HEK293 (cell line): Measurements from ENCODE around the gene CLASP1.

Source experiments
- GLIS2 ChIP-seq: fragments of 450-650 bp; formaldehyde crosslinking; IDR thresholded peaks from 2 replicates; pipeline ENCODE4 v1.5.1; 2016; ENCODE audit warnings: missing biosample characterization, missing genetic modification characterization
- PBX3 ChIP-seq: sonication (generic); formaldehyde crosslinking; IDR thresholded peaks from 2 replicates; pipeline ENCODE4 v1.8.1; 2022; ENCODE audit warnings: mild to moderate bottlenecking, moderate library complexity, missing genetic modification reagents
- ZNF114 ChIP-seq: fragments of 450-650 bp; formaldehyde crosslinking; IDR thresholded peaks from 2 replicates; pipeline ENCODE4 v1.5.0; 2017; ENCODE audit warnings: missing biosample characterization, missing genetic modification characterization
- ZNF26 ChIP-seq: fragments of 450-650 bp; formaldehyde crosslinking; IDR thresholded peaks from 2 replicates; pipeline ENCODE4 v1.5.1; 2016; ENCODE audit warnings: missing biosample characterization, missing genetic modification characterization
- ZNF274 ChIP-seq, 2 experiments: fragments of 200-500 bp in 1 of 2; fragments of 450-650 bp in 1 of 2; sonication (Bioruptor generic) in 1 of 2; formaldehyde crosslinking in 1 of 2; IDR thresholded peaks; 2 replicates each; pipeline versions ENCODE4 v1.5.1 to v1.6.1; 2014 to 2016; ENCODE audit warnings: borderline replicate concordance in 1 of 2, inconsistent platforms in 1 of 2, low read length in 1 of 2, missing biosample characterization in 1 of 2, missing genetic modification characterization in 1 of 2
- ZNF558 ChIP-seq: fragments of 450-650 bp; formaldehyde crosslinking; IDR thresholded peaks from 2 replicates; pipeline ENCODE4 v1.5.1; 2016; ENCODE audit warnings: missing biosample characterization, missing genetic modification characterization
- ZNF76 ChIP-seq: fragments of 450-650 bp; formaldehyde crosslinking; IDR thresholded peaks from 2 replicates; pipeline ENCODE4; 2016; ENCODE audit warnings: low read depth, missing biosample characterization, missing genetic modification characterization, borderline replicate concordance
- ZNF768 ChIP-seq: fragments of 450-650 bp; formaldehyde crosslinking; IDR thresholded peaks from 2 replicates; pipeline ENCODE4 v1.5.1; 2018; ENCODE audit warnings: missing biosample characterization, mild to moderate bottlenecking, missing genetic modification characterization
- TF ChIP-seq, protein P1 (sequence below): fragments of 450-650 bp; formaldehyde crosslinking; IDR thresholded peaks from 2 replicates; pipeline ENCODE4 v1.5.1; 2016; ENCODE audit warnings: missing biosample characterization, missing genetic modification characterization
- TF ChIP-seq, protein P2 (sequence below): fragments of 450-650 bp; formaldehyde crosslinking; IDR thresholded peaks from 2 replicates; pipeline ENCODE4 v1.5.1; 2017; ENCODE audit warnings: missing biosample characterization, missing genetic modification characterization

DNA sequence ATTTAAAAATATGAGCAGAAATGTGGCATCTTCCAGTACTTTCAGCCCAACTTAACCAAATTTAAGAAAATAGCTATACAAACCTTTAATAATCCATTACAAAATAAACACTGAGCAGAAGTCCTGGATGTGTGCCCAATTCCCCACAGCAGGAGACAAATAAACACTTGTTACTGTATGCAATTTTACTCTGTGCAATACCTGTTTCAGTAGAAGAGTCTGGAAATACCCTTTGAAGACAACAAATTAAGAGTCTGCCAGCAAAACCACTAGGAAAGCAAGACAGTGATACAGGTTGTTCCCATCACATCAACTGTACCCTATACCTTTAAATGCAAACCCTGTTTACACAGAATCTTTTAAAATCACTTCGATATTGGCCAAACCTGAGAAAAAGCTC, 160.0 kb downstream of the CLASP1 start:
- TF ChIP-seq, protein P1, sequence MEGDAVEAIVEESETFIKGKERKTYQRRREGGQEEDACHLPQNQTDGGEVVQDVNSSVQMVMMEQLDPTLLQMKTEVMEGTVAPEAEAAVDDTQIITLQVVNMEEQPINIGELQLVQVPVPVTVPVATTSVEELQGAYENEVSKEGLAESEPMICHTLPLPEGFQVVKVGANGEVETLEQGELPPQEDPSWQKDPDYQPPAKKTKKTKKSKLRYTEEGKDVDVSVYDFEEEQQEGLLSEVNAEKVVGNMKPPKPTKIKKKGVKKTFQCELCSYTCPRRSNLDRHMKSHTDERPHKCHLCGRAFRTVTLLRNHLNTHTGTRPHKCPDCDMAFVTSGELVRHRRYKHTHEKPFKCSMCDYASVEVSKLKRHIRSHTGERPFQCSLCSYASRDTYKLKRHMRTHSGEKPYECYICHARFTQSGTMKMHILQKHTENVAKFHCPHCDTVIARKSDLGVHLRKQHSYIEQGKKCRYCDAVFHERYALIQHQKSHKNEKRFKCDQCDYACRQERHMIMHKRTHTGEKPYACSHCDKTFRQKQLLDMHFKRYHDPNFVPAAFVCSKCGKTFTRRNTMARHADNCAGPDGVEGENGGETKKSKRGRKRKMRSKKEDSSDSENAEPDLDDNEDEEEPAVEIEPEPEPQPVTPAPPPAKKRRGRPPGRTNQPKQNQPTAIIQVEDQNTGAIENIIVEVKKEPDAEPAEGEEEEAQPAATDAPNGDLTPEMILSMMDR, result no peak
- TF ChIP-seq PBX3 (CRISPR knock-in tag) (no peak), GLIS2 (tag by site-specific recombination) (no peak), ZNF768 (tag by site-specific recombination) (no peak), ZNF558 (tag by site-specific recombination) (no peak), ZNF76 (tag by site-specific recombination) (no peak), ZNF26 (tag by site-specific recombination) (no peak), ZNF114 (tag by site-specific recombination) (no peak), ZNF274 (IDR thresholded peaks at IDR 0.05; ENCODE audit: low read length) (no peak), ZNF274 (tag by site-specific recombination; IDR thresholded peaks at IDR 0.05; ENCODE audit: borderline replicate concordance) (no peak)
- TF ChIP-seq, protein P2, sequence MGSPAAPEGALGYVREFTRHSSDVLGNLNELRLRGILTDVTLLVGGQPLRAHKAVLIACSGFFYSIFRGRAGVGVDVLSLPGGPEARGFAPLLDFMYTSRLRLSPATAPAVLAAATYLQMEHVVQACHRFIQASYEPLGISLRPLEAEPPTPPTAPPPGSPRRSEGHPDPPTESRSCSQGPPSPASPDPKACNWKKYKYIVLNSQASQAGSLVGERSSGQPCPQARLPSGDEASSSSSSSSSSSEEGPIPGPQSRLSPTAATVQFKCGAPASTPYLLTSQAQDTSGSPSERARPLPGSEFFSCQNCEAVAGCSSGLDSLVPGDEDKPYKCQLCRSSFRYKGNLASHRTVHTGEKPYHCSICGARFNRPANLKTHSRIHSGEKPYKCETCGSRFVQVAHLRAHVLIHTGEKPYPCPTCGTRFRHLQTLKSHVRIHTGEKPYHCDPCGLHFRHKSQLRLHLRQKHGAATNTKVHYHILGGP (tag by site-specific recombination), result no peak
